Nephron progenitor cell (in vitro differentiated cells): ENCODE data around the gene SVOPL.

Source experiments
- DNase-seq: peaks from one replicate; pipeline ENCODE4 v3.0.0; 2021
- H3K27ac Mint-ChIP-seq: 2 replicates; pipeline ENCODE4 v1.8.0; 2021; ENCODE audit warnings: mild to moderate bottlenecking, moderate library complexity, mixed read lengths
- H3K27me3 Mint-ChIP-seq: 2 replicates; pipeline ENCODE4 v1.8.0; 2021; ENCODE audit warnings: mild to moderate bottlenecking, low read depth, mixed read lengths; ENCODE audit not compliant: poor library complexity
- H3K36me3 Mint-ChIP-seq: 2 replicates; pipeline ENCODE4 v1.8.0; 2021; ENCODE audit warnings: low read depth, mixed read lengths
- H3K4me1 Mint-ChIP-seq: 2 replicates; pipeline ENCODE4 v1.8.0; 2021; ENCODE audit warnings: mixed read lengths
- H3K4me3 Mint-ChIP-seq: 2 replicates; pipeline ENCODE4 v1.8.0; 2021; ENCODE audit warnings: mild to moderate bottlenecking, moderate library complexity, mixed read lengths
- H3K9me3 Mint-ChIP-seq: 2 replicates; pipeline ENCODE4 v1.8.0; 2021; ENCODE audit warnings: mild to moderate bottlenecking, moderate library complexity, mixed read lengths
- TF ChIP-seq, protein P1 (sequence below): fragments of 200-600 bp; sonication (generic); IDR thresholded peaks from 2 replicates; pipeline ENCODE4 v1.5.0; 2021; ENCODE audit warnings: antibody characterized with exemption

Gene SVOPL

DNA sequence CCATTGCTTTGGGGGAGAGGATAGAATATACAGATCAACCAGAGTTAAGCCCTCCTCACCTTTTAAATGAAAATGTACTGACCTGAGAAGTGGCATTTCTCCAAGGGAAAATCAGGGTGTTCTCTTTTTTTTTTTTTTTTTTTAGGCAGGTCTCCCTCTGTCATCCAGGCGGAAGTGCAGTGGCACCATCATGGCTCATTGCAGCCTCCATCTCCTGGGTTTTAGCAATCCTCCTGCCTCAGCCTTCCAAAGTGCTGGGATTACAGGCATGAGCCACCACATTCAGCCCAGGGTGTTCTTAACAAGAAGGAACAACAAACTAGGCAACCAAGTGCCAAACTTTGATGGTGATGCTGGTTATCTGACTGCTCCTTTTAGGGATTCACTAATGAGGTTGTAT is 111.0 kb downstream of the SVOPL start:
- H3K4me1 Mint-ChIP-seq, result no peaks in the 10 kb centered on the region
- no peak overlapping the region for H3K27ac Mint-ChIP-seq
- no peaks in the 10 kb centered on the region for H3K9me3 Mint-ChIP-seq
- H3K27me3 Mint-ChIP-seq, result no peaks in the 10 kb centered on the region
- no peak overlapping the region for H3K4me3 Mint-ChIP-seq
- TF ChIP-seq, protein P1, sequence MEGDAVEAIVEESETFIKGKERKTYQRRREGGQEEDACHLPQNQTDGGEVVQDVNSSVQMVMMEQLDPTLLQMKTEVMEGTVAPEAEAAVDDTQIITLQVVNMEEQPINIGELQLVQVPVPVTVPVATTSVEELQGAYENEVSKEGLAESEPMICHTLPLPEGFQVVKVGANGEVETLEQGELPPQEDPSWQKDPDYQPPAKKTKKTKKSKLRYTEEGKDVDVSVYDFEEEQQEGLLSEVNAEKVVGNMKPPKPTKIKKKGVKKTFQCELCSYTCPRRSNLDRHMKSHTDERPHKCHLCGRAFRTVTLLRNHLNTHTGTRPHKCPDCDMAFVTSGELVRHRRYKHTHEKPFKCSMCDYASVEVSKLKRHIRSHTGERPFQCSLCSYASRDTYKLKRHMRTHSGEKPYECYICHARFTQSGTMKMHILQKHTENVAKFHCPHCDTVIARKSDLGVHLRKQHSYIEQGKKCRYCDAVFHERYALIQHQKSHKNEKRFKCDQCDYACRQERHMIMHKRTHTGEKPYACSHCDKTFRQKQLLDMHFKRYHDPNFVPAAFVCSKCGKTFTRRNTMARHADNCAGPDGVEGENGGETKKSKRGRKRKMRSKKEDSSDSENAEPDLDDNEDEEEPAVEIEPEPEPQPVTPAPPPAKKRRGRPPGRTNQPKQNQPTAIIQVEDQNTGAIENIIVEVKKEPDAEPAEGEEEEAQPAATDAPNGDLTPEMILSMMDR, result no peak
- no peak for DNase-seq
- peaks cover 30% of the 10 kb centered on the region for H3K36me3 Mint-ChIP-seq

DNA sequence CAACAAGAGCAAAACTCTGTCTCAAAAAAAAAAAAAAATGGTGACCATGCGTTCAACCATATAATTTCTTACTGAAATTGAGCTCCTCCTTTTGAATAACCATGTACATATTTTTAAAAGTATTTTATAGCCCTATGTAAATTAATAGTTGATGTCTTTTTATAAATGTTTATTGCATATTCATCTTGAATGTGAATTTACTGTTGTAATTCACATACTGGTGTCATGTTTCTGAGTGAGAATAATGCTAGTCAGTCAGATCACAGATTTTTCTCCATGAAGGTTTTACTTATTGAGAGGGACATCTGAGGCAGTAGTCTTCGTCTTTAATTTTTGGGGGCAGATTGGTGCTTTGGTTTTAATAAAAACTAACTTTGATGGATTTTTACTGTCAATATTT is 112.2 kb downstream of the SVOPL start:
- Mint-ChIP-seq H3K4me1 (no peaks in the 10 kb centered on the region), H3K36me3 (peaks cover 42% of the 10 kb centered on the region), H3K9me3 (no peaks in the 10 kb centered on the region), H3K27ac (no peak overlapping the region), H3K4me3 (no peak overlapping the region), H3K27me3 (no peaks in the 10 kb centered on the region)
- no peak for DNase-seq
- TF ChIP-seq, protein P1, result no peak

DNA sequence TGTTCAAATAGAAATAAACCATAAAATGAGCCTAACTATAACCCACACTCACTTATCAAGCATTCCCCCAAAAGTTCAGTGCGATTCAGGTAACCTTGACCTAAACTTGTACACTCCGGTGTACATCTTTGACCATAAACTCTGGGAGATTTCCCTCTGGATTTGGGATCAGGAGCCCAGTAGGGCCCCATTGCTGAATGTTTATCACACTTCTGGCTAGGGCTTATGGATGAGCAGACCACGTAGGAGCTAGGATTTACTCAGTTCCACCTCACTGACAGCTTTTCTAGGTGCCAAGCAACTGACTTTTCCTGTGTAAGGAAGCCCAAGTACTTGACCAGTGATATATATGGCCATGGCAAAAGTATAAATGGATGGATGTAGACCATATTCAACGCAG is 113.7 kb downstream of the SVOPL start:
- no peaks in the 10 kb centered on the region for H3K4me1 Mint-ChIP-seq
- H3K4me3 Mint-ChIP-seq, result no peak overlapping the region
- DNase-seq, result no peak
- H3K27ac Mint-ChIP-seq, result peak overlapping the region; percentile 79
- H3K27me3 Mint-ChIP-seq, result no peaks in the 10 kb centered on the region
- TF ChIP-seq, protein P1, result no peak
- no peaks in the 10 kb centered on the region for H3K9me3 Mint-ChIP-seq
- peaks cover 55% of the 10 kb centered on the region for H3K36me3 Mint-ChIP-seq

DNA sequence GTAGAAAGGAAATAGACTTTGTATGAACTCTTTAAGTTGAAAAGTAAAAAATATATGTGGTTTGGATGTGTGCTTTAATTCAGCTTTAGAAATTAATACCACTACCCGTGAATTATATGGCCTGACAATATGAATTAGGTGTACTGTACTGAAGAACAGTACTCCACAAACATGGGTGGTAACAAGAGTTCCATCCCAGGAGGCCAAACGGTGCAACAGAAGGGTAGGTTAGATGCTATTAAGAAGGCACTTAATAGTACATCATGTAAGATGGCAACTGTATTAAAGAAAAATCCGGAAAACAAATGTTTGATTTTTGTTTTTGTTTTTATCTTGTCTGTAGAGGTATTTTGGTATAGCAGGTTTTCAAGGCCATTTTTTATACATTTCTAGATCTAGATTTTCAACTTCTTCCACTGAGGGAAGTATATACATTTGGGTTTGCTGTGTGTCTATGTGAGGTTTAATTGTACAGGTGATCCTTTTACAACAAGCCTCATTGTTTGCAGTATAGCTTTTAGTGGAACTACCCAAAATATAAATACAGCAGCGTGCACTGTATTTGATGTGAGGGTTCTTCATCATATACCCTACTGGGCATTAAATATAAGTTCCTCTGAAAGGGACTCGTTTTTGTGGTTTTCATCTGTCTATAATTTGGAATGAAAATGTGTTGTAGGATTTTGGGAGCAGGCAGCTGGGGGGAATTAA is 115.7 kb downstream of the SVOPL start:
- H3K27ac Mint-ChIP-seq, result no peak overlapping the region
- H3K36me3 Mint-ChIP-seq, result peaks cover 74% of the 10 kb centered on the region
- H3K9me3 Mint-ChIP-seq, result no peaks in the 10 kb centered on the region
- no peaks in the 10 kb centered on the region for H3K27me3 Mint-ChIP-seq
- DNase-seq, result no peak
- H3K4me1 Mint-ChIP-seq, result no peaks in the 10 kb centered on the region
- no peak overlapping the region for H3K4me3 Mint-ChIP-seq
- TF ChIP-seq, protein P1, result no peak

DNA sequence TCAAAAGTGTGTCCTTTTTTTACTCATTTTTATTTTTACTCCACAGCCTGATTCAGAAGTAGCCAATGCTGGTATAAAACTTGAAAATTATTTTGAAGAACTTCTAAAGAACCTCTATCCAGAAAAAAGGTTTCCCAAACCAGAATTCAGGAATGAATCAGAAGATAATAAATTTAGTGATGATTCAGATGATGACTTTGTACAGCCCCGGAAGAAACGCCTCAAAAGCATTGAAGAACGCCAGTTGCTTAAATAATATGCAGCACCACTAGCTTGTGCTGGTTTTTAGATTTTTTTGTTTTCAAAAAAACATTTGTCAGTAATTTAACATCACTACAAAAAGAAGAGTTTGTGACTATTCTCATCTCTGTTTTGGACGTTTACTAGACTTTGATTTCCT is 116.5 kb downstream of the SVOPL start:
- Mint-ChIP-seq H3K36me3 (peaks cover 81% of the 10 kb centered on the region), H3K27ac (no peak overlapping the region), H3K9me3 (no peaks in the 10 kb centered on the region), H3K27me3 (no peaks in the 10 kb centered on the region), H3K4me3 (no peak overlapping the region), H3K4me1 (no peaks in the 10 kb centered on the region)
- no peak for DNase-seq
- TF ChIP-seq, protein P1, result no peak

DNA sequence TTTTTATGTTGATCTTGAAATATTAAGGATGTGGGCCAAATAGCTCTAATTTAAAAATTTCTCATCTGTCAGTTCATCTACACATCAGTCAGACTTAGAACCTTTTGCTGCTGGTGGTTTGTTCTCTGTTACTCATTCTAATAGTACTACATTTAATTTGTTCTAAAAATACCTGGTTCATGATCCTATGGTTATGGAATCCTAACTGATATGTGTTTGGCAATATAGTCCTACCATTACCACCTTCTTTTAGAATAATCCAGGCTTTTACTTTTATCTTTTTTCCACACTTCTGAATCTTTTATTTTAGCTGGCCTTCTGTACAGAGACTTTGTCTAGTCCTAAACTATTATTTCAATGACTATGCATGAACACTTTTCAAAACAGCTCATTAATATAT is 116.9 kb downstream of the SVOPL start:
- Mint-ChIP-seq H3K9me3 (no peaks in the 10 kb centered on the region), H3K4me3 (no peak overlapping the region), H3K27ac (no peak overlapping the region), H3K4me1 (no peaks in the 10 kb centered on the region), H3K36me3 (peaks cover 85% of the 10 kb centered on the region), H3K27me3 (no peaks in the 10 kb centered on the region)
- no peak for DNase-seq
- TF ChIP-seq, protein P1, result no peak
